ENCODE data around the gene ROR1. TPM values are rescaled to one million over a fixed set of nuclear protein-coding genes. Genes with fewer than 3 reads are reported as not detected.

The ROR1 gene
- total and polyA plus RNA-seq, 3 donors from 2014 or later, result 3.3 to 5.1 (median 4.6) TPM

DNA sequence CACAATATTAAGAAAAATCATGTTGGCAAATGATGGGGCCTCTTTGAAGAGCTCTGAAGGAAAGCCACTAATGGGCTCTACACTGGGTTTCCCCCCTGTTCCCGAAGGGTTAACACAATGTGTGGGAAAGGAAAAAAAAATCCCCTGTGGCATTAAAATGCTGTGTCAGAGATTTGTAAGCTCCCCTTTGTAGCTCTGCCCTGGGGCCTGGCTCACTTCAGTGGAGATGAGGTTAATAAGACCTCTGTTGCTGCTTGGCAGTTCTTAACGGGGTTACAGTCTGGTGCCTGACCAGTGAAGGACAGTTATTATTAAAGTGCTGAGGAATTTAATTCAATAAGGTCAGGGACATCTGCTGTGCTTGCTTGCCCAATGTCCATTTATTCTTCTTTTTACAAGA is 299.9 kb downstream of the ROR1 start:
- Histone ChIP-seq H3K27me3 (no peaks in the 10 kb centered on the region), H3K36me3 (ENCODE audit: low read depth, missing control alignments) (no peaks in the 10 kb centered on the region), H3K27ac (no peak overlapping the region), H3K9me3 (no peaks in the 10 kb centered on the region), H3K4me3 (no peak overlapping the region), H3K4me1 (no peaks in the 10 kb centered on the region)
- peak; percentile 26 for DNase-seq
- no peak for TF ChIP-seq POLR2A (IDR thresholded peaks at IDR 0.05)
- TF ChIP-seq, protein P1, sequence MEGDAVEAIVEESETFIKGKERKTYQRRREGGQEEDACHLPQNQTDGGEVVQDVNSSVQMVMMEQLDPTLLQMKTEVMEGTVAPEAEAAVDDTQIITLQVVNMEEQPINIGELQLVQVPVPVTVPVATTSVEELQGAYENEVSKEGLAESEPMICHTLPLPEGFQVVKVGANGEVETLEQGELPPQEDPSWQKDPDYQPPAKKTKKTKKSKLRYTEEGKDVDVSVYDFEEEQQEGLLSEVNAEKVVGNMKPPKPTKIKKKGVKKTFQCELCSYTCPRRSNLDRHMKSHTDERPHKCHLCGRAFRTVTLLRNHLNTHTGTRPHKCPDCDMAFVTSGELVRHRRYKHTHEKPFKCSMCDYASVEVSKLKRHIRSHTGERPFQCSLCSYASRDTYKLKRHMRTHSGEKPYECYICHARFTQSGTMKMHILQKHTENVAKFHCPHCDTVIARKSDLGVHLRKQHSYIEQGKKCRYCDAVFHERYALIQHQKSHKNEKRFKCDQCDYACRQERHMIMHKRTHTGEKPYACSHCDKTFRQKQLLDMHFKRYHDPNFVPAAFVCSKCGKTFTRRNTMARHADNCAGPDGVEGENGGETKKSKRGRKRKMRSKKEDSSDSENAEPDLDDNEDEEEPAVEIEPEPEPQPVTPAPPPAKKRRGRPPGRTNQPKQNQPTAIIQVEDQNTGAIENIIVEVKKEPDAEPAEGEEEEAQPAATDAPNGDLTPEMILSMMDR (IDR thresholded peaks at IDR 0.05), result no peak
- intact Hi-C loops (cut with DNase I; ENCODE audit: low total_unique reads), result no loop called here
- 45 to 64% methylated on average over 2 of the region's 2 CpGs for WGBS, 2 donors

- Histone ChIP-seq H3K4me1 (no peaks in the 10 kb centered on the region), H3K4me3 (no peak overlapping the region), H3K36me3 (ENCODE audit: low read depth, missing control alignments) (no peaks in the 10 kb centered on the region), H3K27me3 (no peaks in the 10 kb centered on the region), H3K27ac (no peak overlapping the region), H3K9me3 (no peaks in the 10 kb centered on the region)
- intact Hi-C loops (cut with DNase I; ENCODE audit: low total_unique reads), result no loop called here
- DNase-seq, result no peak
- WGBS, 2 donors, result 76 to 85% methylated on average over 4 of the region's 4 CpGs
- TF ChIP-seq POLR2A (IDR thresholded peaks at IDR 0.05), result no peak
- TF ChIP-seq, protein P1 (IDR thresholded peaks at IDR 0.05), result no peak
These were observed 300.9 kb downstream of the ROR1 start for GRCh38 chr1:64074767-64075166.

DNA sequence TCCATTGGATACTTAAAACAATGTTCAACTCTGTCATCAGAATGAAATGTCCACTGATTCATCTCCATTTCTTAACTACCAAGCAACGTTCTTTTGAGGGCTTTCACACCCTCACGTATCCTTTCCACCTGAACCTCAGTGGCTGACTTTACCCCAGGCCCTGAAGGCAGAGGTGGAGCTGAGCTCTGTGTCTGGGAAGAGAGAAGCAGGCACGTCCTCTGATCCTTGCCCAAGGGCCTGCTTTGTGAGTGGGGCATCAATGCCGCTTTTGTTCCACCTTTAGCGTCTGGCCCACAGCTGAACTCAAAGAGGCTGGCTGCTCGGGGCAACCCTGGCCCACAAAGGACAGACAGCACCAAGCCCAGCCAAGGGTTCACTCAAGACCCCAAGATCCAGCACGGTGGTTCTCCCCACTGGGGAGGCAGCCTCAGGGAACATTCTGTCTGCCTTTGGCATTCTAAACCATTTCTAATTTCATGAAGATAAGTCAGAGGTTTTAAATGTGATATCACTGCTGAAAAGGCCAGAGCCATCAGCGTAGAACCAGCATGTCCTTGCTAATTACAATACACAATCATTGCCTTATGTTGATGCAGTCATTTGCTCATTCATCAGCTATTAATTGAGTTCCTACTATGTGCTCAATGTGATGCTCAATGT is 303.6 kb downstream of the ROR1 start:
- Histone ChIP-seq H3K27ac (no peak overlapping the region), H3K27me3 (no peaks in the 10 kb centered on the region), H3K4me1 (no peaks in the 10 kb centered on the region), H3K4me3 (no peak overlapping the region), H3K36me3 (ENCODE audit: low read depth, missing control alignments) (no peaks in the 10 kb centered on the region), H3K9me3 (no peaks in the 10 kb centered on the region)
- WGBS, 2 donors, result 79 to 84% methylated on average over 8 of the region's 8 CpGs
- intact Hi-C loops (cut with DNase I; ENCODE audit: low total_unique reads), result no loop called here
- no peak for DNase-seq
- TF ChIP-seq, protein P1 (IDR thresholded peaks at IDR 0.05), result no peak
- no peak for TF ChIP-seq POLR2A (IDR thresholded peaks at IDR 0.05)

DNA sequence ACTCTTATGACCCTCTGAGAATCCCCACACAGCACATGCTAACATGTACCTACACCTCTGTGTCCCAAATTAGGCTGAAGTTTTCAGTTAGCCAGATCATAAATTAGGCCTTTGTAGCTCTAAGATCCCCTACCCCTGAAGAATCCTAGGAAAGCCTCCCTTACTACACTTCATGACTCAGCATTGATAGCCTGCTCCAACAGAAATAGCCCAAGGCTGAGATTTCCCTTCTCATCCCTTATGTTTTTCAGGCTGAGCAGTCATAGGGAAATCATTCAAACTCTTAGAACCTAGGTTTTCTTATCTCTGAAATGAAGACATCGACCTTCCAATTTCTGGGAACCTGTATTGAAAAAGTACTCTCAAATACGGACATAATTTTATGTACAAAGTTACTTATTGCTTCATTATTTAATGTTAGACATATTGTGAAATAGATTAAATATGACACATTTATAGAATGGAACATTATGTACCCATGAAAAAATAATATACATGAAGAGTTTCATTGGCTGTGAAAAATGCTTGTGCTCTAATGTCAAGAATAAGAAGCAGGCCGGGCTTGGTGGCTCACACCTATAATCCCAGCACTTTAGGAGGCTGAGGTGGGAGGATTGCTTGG is 307.2 kb downstream of the ROR1 start:
- 83 to 90% methylated on average over 3 of the region's 3 CpGs for WGBS, 2 donors
- TF ChIP-seq POLR2A (IDR thresholded peaks at IDR 0.05), result no peak
- TF ChIP-seq, protein P1 (IDR thresholded peaks at IDR 0.05), result no peak
- intact Hi-C loops (cut with DNase I; ENCODE audit: low total_unique reads), result no loop called here
- H3K4me1 ChIP-seq, result no peaks in the 10 kb centered on the region
- no peak overlapping the region for H3K27ac ChIP-seq
- H3K9me3 ChIP-seq, result no peaks in the 10 kb centered on the region
- H3K36me3 ChIP-seq (ENCODE audit: low read depth, missing control alignments), result no peaks in the 10 kb centered on the region
- DNase-seq, result no peak
- no peaks in the 10 kb centered on the region for H3K27me3 ChIP-seq
- H3K4me3 ChIP-seq, result no peak overlapping the region

DNA sequence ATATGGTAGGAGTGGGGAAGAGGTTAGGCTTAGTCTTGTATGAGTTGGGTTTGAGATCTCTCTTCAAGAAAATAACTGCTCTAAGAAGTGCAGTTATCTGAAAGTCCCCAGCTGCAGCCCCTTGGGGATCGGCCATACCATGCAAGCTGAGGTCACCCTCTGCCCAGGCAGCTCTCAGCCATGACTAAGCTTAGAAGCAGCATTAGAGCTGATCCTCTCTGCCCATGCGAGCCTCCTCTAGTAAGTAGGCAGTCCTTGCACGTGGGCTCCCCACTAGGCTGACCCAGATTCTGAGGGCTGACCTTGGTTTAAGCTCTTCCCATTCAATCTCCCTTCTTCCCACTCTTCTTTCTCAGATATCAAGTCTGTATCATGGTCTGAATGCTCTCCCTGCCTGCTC is 308.6 kb downstream of the ROR1 start:
- TF ChIP-seq POLR2A (IDR thresholded peaks at IDR 0.05), result no peak
- TF ChIP-seq, protein P1 (IDR thresholded peaks at IDR 0.05), result no peak
- no peak overlapping the region for H3K27ac ChIP-seq
- H3K27me3 ChIP-seq, result no peaks in the 10 kb centered on the region
- no peak overlapping the region for H3K4me3 ChIP-seq
- no peaks in the 10 kb centered on the region for H3K36me3 ChIP-seq (ENCODE audit: low read depth, missing control alignments)
- WGBS, 2 donors, result 71 to 74% methylated on average over 3 of the region's 3 CpGs
- DNase-seq, result no peak
- no peaks in the 10 kb centered on the region for H3K9me3 ChIP-seq
- H3K4me1 ChIP-seq, result no peaks in the 10 kb centered on the region
- intact Hi-C loops (cut with DNase I; ENCODE audit: low total_unique reads), result no loop called here

Measured in testis (tissue), 3 donors.